GM12872 (cell line): ENCODE data around the gene FTL.

Source experiments
- CTCF ChIP-seq: IDR thresholded peaks from 3 replicates; pipeline ENCODE4 v1.5.1; 2011; ENCODE audit warnings: low read depth, mild to moderate bottlenecking, low read length, moderate library complexity; ENCODE audit not compliant: insufficient read depth

The FTL gene

DNA sequence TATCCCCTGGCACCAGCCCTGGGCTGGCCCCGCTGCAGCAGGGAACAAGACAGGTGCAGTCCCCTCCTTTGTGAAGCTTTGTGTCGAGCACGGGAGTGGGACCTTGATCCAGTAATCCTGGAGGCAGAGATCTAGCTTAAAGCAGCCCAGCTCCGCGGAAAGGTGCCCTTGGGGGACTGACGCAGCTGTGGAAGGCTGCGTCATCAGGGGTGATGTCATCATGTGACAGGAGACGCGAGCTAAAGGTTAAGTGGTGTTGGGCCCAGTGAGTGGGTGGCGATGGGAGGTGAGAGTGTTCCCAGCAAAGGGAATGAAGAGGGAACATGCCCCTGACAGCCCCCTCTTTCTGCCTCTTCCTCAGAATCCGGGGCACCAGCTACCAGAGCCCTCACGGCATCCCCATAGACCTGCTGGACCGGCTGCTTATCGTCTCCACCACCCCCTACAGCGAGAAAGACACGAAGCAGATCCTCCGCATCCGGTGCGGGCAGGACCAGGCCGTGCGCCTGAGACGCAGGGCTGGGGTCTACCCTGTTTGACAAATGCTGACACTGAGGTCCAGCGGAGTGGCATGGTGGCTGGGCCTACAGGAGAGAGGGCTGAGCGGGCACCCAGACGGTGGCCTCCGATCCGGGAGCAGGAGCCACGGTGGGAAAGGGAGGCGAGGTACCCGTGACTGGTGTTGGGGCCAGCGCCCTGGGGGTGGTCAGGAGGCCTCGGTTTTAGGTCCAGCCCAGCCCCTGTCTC is 49.2 kb downstream of the FTL start:
- TF ChIP-seq CTCF = no peak

GRCh38 chr19:49014870-49015255 is 49.8 kb downstream of the FTL start:
- no peak for TF ChIP-seq CTCF

GRCh38 chr19:49016067-49016839 is 51.1 kb downstream of the FTL start:
- TF ChIP-seq CTCF = no peak
